Testis (tissue), 3 donors: ENCODE data around the gene CCL19. TPM values are rescaled to one million over a fixed set of nuclear protein-coding genes. Genes with fewer than 3 reads are reported as not detected.

Source experiments
- DNase-seq: peaks from one replicate; pipeline ENCODE4 v3.0.0-alpha.2; 2019
- H3K27ac ChIP-seq, 2 donors: fragments of 200-600 bp; sonication (generic); one replicate each; pipeline ENCODE4 v1.5.1; 2019
- H3K27me3 ChIP-seq: fragments of 200-600 bp; sonication (generic); one replicate; pipeline ENCODE4 v1.5.1; 2019
- H3K36me3 ChIP-seq: fragments of 200-600 bp; sonication (generic); one replicate; pipeline ENCODE4 v1.5.1; 2017; ENCODE audit warnings: low read depth; ENCODE audit errors: missing control alignments
- H3K4me1 ChIP-seq: fragments of 200-600 bp; sonication (generic); one replicate; pipeline ENCODE4 v1.5.1; 2019
- H3K4me3 ChIP-seq, 2 donors: fragments of 200-600 bp; sonication (generic); one replicate each; pipeline ENCODE4 v1.5.1; 2017 to 2019
- H3K9me3 ChIP-seq: fragments of 200-600 bp; sonication (generic); one replicate; pipeline ENCODE4 v1.5.1; 2017
- CTCF ChIP-seq, 3 experiments: fragments of 450-650 bp in 2 of 3; fragments of 200-600 bp in 1 of 3; sonication (generic) in 1 of 3; IDR thresholded peaks; one replicate each; pipeline ENCODE4 v1.5.1; 2016 to 2019; ENCODE audit warnings: antibody characterized with exemption in 3 of 3, mild to moderate bottlenecking in 2 of 3, moderate library complexity in 1 of 3
- POLR2A ChIP-seq: fragments of 450-650 bp; IDR thresholded peaks from one replicate; pipeline ENCODE4 v1.6.1; 2017; ENCODE audit warnings: antibody characterized with exemption, mild to moderate bottlenecking, moderate library complexity
- WGBS, 2 donors: methylation state at CpG; one replicate each; pipeline ENCODE4 v1.1.5; 2018; 5-methylcytosine and 5-hydroxymethylcytosine counted together
- intact Hi-C: fragments of 100-400 bp; cut with DNase I; formaldehyde crosslinking; loops from one replicate; pipeline ENCODE4 v1.15.1; 2023; ENCODE audit warnings: low total_unique reads
- polyA plus RNA-seq: library from polyadenylated mRNA; stranded (reverse); fragments of 350-450 nt; fragmentation: Illumina TruSeq; extraction: RNeasy Lipid Tissue Mini Kit (QIAGEN cat#74804); gene quantifications from one replicate; pipeline ENCODE4 v1.2.3, GENCODE V29; 2014; ENCODE audit warnings: low read depth, low replicate concordance; ENCODE audit not compliant: insufficient read depth
- total RNA-seq, 2 donors: library from RNA; depleted of rRNA; stranded (reverse); fragments of >200 nt; gene quantifications; one replicate each; pipeline ENCODE4 v1.2.3, GENCODE V29; 2016

Gene CCL19
- total and polyA plus RNA-seq, 3 donors from 2014 or later = 15.5 TPM; not detected in 2

GRCh38 chr9:34694811-34695210 is 3.7 kb upstream of the CCL19 start:
- no peaks in the 10 kb centered on the region for H3K36me3 ChIP-seq
- intact Hi-C loops = loop anchor here (5.0 kb wide), 1 partner anchor 233 kb away; no protein-coding TSS in a partner anchor
- no peak overlapping the region for H3K4me3 ChIP-seq
- H3K27ac ChIP-seq = no peak overlapping the region
- no peaks in the 10 kb centered on the region for H3K27me3 ChIP-seq
- no peak for DNase-seq
- no peaks in the 10 kb centered on the region for H3K4me1 ChIP-seq
- no peaks in the 10 kb centered on the region for H3K9me3 ChIP-seq
- no peak for TF ChIP-seq CTCF (IDR thresholded peaks at IDR 0.05)

- TF ChIP-seq CTCF (IDR thresholded peaks at IDR 0.05) = no peak
- no peak for TF ChIP-seq POLR2A
Observed at GRCh38 chr9:34693560-34693959, 2.5 kb upstream of the CCL19 start.

GRCh38 chr9:34691936-34692315 is 850 bp upstream of the CCL19 start:
- TF ChIP-seq POLR2A = no peak
- no peak for TF ChIP-seq CTCF (IDR thresholded peaks at IDR 0.05)
- intact Hi-C loops = loop anchor here (5.0 kb wide), 1 partner anchor 230 kb away; no protein-coding TSS in a partner anchor
- no peak for DNase-seq
- Histone ChIP-seq H3K36me3 (no peaks in the 10 kb centered on the region), H3K4me3 (no peak overlapping the region), H3K27ac (no peak overlapping the region), H3K9me3 (no peaks in the 10 kb centered on the region), H3K27me3 (no peaks in the 10 kb centered on the region), H3K4me1 (no peaks in the 10 kb centered on the region)
- WGBS, 2 donors = 82 to 88% methylated on average over 5 of the region's 5 CpGs

More at GRCh38 chr9:34693560-34693959, 2.5 kb upstream of the CCL19 start:
- Histone ChIP-seq H3K36me3 (no peaks in the 10 kb centered on the region), H3K9me3 (no peaks in the 10 kb centered on the region), H3K27me3 (no peaks in the 10 kb centered on the region), H3K4me3 (no peak overlapping the region), H3K4me1 (no peaks in the 10 kb centered on the region), H3K27ac (no peak overlapping the region)
- 74 to 86% methylated on average over 2 of the region's 2 CpGs for WGBS, 2 donors
- intact Hi-C loops = loop anchor here (5.0 kb wide), 1 partner anchor 231 kb away; no protein-coding TSS in a partner anchor
- no peak for DNase-seq

GRCh38 chr9:34689512-34689911 is 1.6 kb downstream of the CCL19 start:
- no peaks in the 10 kb centered on the region for H3K27me3 ChIP-seq
- WGBS, 2 donors = 88 to 97% methylated on average over 6 to 8 of the region's 8 CpGs
- no peaks in the 10 kb centered on the region for H3K36me3 ChIP-seq
- no peaks in the 10 kb centered on the region for H3K4me1 ChIP-seq
- DNase-seq = no peak
- no peak overlapping the region for H3K27ac ChIP-seq
- no peak for TF ChIP-seq POLR2A
- no peak for TF ChIP-seq CTCF (IDR thresholded peaks at IDR 0.05)
- H3K4me3 ChIP-seq = no peak overlapping the region
- no peaks in the 10 kb centered on the region for H3K9me3 ChIP-seq
- intact Hi-C loops = no loop called here

- Histone ChIP-seq H3K9me3 (no peaks in the 10 kb centered on the region), H3K4me1 (no peaks in the 10 kb centered on the region), H3K36me3 (no peaks in the 10 kb centered on the region), H3K27me3 (no peaks in the 10 kb centered on the region), H3K4me3 (no peak overlapping the region), H3K27ac (no peak overlapping the region)
- intact Hi-C loops = no loop called here
- no peak for DNase-seq
- 90 to 94% methylated on average over 4 of the region's 4 CpGs for WGBS, 2 donors
- TF ChIP-seq CTCF (IDR thresholded peaks at IDR 0.05) = no peak
Observed at GRCh38 chr9:34689116-34689470, 2.0 kb downstream of the CCL19 start.
